Sciatic nerve (tissue), 2 donors: ENCODE results near the gene KCNQ1. TPM values are rescaled to one million over a fixed set of nuclear protein-coding genes. Genes with fewer than 3 reads are reported as not detected.

Experiments used
- ATAC-seq: fragments of 200-7000 bp; cut with Tn5 transposase; one replicate; pipeline ENCODE4 v1.9.1; 2020; ENCODE audit warnings: mild to moderate bottlenecking, moderate library complexity
- DNase-seq: peaks from one replicate; pipeline ENCODE4 v3.0.0-alpha.2; 2020; ENCODE audit warnings: low spot score
- intact Hi-C: fragments of 100-400 bp; cut with DNase I; formaldehyde crosslinking; loops from one replicate; pipeline ENCODE4 v1.14.2; 2022
- total RNA-seq: library from RNA; stranded (reverse); fragmentation: NEBNext Ultra II Directional; extraction: Animal tissue kit (Norgen Biotek cat#: 25700); gene quantifications from one replicate; pipeline ENCODE4 v1.2.1, GENCODE V29; 2021
- donor health status: DM: no; HTN: no; CAD: no.
- donor health status: DM: no; HTN: no; CAD: no.

KCNQ1 gene
- total RNA-seq, 1 donor from 2014 or later = 6.2 TPM

DNA sequence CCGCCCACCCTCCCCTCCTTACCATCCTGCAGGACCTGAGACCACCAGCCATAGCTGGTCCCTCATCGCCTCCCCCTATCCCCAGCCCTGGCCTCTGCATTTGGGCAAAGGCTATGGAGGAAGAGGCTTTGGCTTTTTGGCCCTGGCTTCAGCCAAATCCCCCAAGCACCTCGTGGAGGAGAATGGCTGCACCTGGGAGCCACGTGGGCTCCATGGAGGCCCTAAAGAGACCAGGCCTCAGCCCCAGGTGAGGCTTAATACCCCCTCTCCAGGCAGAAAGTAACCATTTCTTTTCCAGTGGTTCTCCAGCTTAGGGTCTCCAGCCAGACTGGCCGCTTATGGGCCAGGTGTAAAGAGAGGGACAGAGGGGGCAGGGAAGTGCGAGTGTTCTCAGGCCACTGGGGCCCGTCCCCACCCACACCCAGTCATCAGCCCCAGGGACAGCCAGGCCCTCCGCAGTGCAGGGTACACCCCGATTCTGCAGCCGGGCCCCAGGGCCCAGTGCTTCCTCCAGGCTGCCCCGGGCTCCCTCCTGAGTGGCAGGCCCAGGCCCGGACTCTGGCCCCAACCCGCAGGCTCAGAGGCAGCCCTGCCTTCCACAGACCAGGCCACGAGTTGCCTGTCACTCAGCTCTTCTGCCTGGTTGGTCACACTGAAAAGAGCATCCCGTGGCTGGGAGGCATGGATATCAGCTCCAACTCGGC is 414.3 kb downstream of the KCNQ1 start:
- DNase-seq (no peak), ATAC-seq (no peak)
- intact Hi-C loops = no loop called here

DNA sequence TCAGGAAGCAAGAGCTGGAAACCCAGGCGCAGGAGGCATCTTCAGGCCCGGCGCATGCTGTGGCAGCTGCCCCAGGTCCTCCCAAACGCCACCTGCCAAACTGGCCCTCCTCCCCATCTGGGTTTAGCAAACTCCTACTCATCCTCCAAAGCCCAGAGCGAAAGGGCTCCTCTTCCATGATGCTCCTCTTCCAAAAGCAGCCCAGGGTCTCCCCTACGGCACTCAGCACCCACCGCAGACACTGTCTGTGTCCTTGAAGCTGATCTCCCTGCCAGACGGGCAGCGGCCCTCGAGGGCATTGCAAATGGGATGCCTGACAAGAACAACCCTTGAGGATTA is 414.9 kb downstream of the KCNQ1 start:
- ATAC-seq (no peak), DNase-seq (no peak)
- intact Hi-C loops = no loop called here

DNA sequence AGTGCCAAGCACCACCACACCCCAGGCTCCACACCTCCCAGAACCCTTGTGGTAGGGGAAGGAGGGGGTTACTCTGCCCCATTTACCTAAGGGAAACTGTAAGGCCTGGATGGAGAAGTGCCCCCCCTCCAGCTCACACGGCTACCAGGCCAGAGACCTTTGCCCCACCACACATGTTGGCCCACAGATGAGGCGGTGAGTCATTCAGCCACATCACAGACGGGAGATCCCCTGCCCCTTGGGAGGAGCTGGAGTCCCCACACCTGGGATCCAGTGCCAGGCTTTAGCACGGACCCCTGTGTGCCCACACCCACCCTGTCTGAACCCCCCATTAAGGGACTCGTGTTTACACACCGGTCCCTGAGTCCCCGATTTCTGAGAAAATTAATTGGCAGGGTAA is 415.8 kb downstream of the KCNQ1 start:
- peak; percentile 13 for ATAC-seq
- no peak for DNase-seq

DNA sequence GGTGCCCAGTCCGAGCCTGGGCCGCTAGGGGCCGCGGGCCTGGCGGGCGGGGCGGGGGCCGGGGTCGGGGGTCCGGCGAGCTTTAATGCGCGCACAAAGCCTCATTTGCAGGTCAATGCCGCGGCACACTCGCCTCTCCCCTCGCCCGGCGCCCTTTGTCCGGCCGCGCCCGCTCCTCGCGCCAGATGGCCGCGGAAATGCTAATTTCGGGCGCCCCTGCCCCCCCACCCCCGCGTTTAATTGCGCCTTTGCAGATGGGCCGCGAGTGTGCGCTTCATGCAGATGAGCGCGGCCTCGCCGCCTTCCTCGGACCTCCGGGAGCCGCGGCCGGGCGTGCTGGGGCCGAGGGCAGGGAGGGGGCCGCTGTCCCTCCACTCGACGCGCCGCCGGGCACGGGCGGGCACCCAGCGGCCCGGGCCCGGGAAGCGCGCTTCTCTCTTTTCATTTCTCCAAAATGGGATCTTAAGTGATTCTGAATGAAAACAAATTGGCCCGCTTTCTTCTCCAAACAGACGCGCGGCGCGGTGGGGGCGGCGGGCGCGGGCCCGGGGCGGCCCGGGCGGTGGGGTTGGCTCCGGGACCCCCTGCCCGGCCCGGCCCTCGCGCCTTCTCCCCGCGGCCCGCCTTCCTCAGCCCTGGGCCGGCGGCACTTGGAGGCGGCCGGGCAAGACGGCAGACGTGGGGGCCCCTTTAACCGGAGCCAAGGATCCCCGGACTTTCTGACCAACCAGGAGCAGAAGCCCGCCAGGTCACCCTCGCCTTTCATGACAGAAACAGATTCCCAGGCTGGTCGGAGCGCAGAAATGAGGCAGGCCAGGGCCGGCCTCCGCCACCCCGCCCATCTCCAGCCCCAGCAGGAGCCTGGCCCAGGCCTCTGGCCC is 417.8 kb downstream of the KCNQ1 start:
- ATAC-seq (peak; percentile 53), DNase-seq (no peak)
- intact Hi-C loops = no loop called here

More for the DNA sequence above, 415.8 kb downstream of the KCNQ1 start:
- intact Hi-C loops = no loop called here

DNA sequence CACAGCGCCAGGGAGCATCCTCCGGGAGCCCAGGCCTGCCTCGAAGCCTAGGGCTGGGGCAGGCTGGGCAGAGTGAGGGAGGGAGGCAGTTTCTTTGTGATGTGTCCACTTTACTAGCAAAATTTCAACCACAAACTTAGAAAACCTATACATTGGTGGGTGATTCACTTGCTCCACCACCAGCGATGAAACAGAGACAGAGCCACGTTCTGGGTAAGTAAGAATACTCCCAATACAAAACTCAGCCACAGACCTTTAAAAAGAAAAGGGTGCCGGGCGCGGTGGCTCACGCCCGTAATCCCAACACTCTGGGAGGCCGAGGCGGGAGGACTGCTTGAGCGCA is 418.4 kb downstream of the KCNQ1 start:
- intact Hi-C loops = no loop called here
- ATAC-seq (no peak), DNase-seq (no peak)

DNA sequence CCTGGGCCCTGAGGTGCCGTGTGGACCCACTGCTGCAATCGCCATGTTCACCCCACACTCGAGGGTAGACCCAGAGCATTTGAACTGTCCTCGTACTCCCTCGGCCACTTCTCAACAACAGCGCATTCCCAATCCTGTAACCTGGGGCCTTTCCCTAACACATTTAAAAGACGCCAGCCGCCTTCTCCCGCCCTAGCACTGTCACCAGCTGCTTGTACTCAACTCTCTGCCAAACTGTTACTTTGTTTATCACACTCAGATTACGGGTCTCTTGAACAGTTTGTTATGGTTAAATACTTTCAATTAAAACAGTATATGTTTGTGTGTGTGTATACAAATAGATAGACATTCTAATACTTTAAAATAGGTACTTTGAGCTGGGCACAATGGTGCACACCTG is 420.1 kb downstream of the KCNQ1 start:
- DNase-seq = no peak
- no peak for ATAC-seq
- intact Hi-C loops = no loop called here

DNA sequence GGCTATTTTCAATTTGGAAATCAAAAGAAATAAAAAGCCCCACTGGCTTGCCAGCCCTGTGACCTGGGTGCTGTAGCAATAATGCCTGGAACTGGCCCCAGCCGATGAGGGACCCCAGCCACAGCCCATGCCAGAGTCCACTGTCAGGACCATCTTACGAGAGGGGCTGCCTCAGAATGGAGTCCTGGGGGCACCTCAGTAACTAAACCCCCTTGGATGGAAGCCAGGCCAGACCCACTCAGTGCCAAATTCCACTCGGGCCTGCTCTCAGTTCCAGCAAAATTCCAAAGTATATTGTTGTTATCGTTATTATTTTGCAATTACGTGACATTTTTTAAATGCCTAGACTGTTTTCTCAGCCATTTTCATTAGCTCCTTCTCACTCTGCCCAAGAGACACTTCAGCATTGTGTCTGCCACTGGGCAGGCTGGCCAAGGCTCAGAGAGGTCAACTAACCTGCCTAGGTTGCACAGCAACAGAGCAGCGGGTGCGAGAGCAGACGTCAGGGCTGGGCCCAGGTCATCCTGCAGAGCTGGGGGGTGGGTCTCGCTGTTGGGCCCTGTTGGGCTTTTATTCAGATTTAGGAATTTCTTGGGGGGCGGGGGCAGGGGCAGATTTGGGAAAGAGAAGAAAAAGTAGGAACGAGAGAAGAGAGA is 421.2 kb downstream of the KCNQ1 start:
- ATAC-seq (no peak), DNase-seq (no peak)
- intact Hi-C loops = no loop called here

DNA sequence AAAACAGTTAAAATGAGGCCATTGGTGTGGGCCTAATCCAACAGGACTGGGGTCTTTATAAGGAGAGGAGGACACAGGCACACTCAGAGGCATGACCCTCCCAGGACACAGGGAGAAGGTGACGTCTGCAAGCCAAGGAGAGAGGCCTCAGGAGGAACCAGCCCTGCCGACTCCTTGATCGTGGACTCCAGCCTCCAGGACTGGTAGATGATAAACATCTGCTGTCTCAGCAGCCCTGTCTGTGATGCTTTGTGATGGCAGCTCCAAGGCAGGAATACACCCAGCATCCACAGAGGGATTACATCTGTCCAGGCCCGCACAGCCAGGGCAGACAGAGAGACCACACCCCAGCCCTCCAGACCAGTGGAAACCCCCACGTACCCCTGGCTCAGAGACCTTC is 422.3 kb downstream of the KCNQ1 start:
- intact Hi-C loops = no loop called here
- ATAC-seq (no peak), DNase-seq (no peak)

DNA sequence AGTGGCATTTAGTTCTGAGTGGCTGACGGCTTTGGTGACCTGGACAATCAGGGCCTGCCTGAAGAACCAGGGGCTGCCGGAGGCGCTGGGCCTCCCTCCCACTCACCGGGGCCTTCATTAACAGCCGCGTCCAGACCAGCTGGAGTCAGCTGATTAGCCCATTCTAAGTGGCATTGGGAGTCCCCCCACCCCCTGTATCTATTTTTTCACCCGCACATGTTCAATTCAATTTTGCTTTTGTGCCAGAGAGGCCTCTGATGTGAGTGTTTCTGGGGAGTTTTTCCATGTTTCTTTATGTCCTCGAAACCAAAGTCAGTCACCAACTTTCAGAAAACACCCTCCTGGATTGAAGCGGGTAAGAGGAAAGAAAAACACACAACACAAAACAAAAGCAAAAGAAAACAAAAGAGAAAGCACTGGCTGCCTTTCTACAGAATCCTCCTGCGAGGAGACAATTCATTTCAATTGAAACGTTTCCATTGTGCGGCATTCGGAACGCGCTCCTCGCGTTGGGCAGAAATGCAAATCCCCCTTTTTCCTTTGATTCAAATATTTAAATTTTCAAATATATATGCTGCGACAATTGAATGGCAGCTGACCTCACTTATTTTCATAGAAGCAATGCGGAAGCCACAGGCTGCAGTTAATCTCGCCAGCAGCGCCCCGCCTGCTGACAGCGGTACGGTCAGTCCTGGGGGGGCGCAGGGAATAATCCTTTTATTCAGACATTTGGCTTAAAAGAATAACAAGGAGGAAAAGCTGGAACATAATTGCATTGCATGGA is 423.1 kb downstream of the KCNQ1 start:
- peak; percentile 29 for ATAC-seq
- DNase-seq = no peak
- intact Hi-C loops = no loop called here

DNA sequence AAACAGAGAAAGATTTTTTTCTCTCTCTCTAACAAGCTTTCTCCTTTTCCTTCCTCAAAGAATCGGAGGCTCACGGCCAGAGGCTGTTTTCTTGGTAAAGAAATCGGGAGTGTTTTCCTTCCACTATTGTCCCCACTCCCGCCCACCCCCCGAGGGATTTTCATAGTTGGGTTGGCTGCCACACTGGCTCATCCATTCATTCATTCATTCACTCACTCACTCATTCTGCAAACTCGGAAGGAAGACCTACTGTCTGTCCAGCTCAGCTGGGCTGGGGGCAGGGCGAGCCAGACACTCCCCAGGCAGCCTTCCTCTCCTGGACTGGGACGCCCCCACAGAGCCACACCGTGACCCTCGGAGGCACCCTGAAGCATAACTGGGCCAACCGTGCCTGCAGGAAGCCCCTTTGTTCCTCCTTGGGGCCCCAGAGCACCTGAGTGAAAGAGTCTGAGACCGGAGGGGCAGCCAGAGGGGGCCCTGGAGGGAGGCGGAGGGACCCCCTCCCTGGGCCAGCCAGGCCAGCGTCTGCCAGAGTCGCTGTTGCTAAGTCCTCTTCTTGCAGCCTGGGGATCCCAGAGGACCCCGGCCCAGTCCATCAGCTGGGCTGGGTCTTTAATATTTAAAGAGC is 423.8 kb downstream of the KCNQ1 start:
- DNase-seq (no peak), ATAC-seq (peak; percentile 44)
- intact Hi-C loops = no loop called here

DNA sequence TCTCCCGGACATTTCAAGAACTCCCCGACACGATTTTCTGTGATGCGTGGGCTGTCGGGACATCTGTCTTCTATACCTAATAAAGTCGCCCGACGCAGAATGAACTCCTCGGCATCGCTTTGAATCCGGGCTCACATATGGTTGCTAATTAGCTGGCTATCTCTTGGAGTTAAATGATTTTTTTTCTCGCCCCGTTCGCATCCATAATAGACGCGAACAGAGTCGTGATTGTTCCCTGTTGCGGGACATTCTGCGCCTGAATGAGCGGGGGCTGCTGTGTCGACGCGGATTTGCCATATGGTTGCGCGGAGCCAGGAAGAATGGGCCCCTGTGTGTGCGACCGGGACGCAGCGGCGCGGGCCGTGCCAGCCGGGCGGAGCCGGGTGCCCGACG is 424.3 kb downstream of the KCNQ1 start:
- no peak for DNase-seq

DNA sequence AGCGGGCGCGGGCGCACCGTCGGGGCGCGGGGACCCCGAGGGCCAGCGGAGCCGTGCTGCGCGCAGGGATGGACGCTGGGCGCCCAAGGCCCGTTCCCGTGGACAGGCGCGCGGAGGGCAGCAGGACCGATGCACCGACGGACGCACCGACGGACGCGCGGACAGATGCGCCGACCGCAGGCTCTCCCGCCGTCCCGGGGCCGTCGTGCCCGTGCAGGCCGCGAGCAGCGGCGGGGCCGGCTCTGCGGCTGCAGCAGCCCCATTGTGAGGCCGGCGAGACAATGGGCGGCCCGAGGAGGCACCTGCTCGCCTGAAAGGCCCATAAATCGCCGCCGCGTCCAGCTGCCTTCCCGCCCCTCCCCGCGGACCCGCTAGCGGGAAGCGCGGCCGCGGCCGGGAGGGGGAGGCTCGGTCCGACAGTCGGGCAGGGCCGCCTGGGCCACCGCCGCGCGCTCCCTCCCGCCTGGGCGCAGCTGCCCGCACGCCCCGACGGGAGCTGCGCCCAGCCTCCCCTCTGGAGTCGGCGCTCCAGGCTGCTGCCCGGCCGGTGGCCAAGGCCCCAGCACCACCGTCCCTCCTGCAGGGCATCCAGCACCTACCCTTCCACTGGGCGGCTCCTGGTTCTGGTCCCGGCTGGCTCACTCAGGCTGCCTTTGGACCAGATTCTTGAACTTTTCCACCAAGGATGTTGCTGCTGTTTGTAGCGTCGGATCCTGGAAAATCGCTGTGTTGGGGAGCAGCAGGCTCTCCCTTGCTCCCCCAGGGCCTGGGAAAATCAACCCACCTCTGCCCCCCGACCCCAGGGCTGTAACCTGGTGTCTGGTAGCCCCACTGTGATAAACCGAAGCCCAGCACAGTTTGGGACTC is 425.0 kb downstream of the KCNQ1 start:
- ATAC-seq = no peak
- DNase-seq = no peak

More for the DNA sequence above, 424.3 kb downstream of the KCNQ1 start:
- intact Hi-C loops = no loop called here
- ATAC-seq = peak; percentile 57

DNA sequence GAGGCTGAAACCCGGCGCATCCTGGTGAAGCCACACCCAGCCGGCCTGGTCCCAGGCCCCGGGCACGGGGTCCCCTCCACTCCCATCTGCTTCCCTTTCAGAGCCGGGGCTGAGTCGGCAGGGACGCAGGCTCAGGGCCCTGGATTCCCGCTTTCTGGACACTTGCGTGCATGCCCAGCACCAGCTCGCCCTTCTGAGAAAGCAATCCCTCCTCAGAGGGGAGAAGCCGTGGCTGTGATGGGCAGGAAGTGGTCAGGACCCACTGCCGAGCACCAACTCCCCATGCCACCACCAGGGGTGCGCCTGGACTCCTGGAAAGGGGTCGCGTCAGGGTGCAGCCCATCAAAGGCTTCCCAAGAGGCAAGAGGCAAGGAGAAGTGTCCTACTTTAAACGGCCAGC is 425.7 kb downstream of the KCNQ1 start:
- no peak for ATAC-seq
- DNase-seq = no peak
- intact Hi-C loops = no loop called here

More for the DNA sequence above, 425.0 kb downstream of the KCNQ1 start:
- intact Hi-C loops = no loop called here

DNA sequence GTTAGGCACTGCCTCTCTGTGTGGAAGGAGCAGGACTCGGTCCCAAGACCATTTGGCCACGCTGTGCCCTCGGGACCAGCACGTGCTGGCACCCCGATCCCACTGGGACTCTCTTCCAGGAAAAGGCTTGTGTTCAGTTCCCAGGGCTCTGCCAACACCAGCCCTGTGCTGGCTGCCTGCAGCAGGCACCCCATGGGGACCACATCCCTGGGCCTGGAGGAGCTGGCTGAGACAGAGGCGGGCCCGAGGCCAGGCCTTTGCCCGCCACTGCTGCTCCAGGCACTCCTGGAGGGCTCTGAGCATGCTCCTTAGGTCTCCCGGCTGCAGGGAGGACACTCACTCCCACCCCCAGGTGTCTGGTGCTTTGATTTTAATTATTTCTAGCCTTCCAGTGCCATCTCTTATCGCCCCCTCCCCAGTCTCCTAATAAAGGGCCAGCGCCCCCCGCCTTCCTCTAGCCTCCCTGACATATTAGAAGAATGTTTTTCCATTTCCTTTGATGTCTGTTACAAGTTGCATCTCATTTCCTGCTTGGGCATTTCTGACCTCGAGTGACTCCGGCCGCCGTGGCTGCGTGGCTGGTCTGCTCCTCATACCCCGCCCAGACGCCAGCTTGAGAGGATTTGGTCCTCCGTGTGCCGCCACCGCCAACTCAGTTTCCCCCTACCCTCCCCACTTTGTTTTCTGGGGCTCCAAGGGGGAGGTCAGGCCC is 426.3 kb downstream of the KCNQ1 start:
- ATAC-seq (peak; percentile 32), DNase-seq (no peak)
- intact Hi-C loops = no loop called here

DNA sequence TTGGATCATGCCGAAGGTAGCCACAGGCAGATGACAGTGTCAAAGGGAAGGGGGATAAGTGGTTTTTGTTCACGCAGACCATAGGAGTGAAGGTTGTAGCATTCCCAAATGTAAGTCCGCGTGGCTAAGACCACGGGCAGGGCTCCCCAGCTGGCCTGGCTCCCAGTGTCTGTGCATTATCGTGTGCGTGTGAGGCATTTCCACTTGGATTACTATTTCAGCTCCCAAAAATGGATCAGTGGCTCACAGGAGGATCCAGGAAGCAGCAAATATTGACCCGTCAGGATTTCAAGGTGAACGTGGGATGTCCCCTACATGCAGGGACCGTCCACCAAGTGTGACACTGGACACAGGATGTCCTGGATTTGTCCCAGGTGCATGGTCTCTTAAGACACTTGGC is 430.2 kb downstream of the KCNQ1 start:
- no peak for DNase-seq
- intact Hi-C loops = no loop called here
- ATAC-seq = no peak

DNA sequence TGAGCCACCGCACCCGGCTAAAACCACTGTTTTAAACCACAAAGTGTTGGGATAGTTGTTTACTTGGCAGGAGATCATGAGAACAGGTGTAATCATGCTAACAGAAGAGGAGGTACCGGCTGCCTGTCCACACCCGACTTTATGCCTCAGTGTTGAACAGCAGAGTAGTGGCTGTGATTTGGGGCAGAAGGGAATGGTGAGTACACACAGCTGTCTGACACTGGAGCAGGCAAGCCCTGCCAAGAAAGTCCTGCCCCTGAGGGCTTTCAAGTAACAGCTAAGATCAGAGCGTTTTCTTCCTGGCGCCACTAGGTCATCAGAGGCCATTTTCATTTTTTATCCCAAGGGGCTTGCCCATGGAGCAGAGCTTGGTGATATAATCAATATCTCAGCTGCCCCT is 432.7 kb downstream of the KCNQ1 start:
- intact Hi-C loops = no loop called here
- no peak for DNase-seq
- ATAC-seq = no peak

DNA sequence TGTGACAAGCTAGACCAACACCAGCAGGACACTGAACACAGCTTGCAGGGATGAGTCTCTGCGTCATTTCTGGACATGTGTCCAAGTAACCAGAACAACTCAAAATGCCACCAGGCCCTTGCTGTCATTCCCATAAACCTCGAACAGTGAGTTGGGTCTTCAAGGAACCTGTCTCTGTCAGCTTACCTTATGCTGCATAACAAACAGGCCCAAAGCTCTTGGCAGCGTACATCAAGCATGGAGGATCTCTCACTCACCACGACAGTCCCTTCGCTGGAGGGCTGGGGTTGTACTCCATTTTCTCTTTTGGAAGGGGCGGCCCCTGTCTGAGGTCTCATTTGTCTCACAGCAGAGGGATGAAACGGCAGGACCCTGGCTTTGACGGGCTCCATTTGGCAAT is 434.0 kb downstream of the KCNQ1 start:
- DNase-seq = no peak
- no peak for ATAC-seq
- intact Hi-C loops = no loop called here
